Activated naive CD4-positive, alpha-beta T cell treated with anti-CD3 and anti-CD28 coated beads, Interleukin-2, amount 50 U/mL, for 72 hours (primary cell): ENCODE data around the gene DPP9. TPM values are rescaled to one million over a fixed set of nuclear protein-coding genes. Genes with fewer than 3 reads are reported as not detected.
"Not testable (repeated sequence)": the region's sequence is repeated elsewhere in the genome, so short reads cannot be mapped to it uniquely, and the experiment has no call there.

Source experiments
- ATAC-seq, 2 donors: fragments of 150-1000 bp; cut with Tn5 transposase; 2 replicates each; pipeline ENCODE4 v1.10.0; 2021; ENCODE audit warnings: mild to moderate bottlenecking in 2 of 2, moderate library complexity in 2 of 2
- DNase-seq, 2 donors: peaks; one replicate each; pipeline ENCODE4 v3.0.0; 2021 to 2022; ENCODE audit warnings: low spot score in 2 of 2
- H3K27ac Mint-ChIP-seq, 2 donors: one replicate each; pipeline ENCODE4 v1.8.0; 2022; ENCODE audit warnings: mild to moderate bottlenecking in 2 of 2, mixed read lengths in 2 of 2
- H3K36me3 Mint-ChIP-seq, 2 donors: one replicate each; pipeline ENCODE4 v1.8.0; 2022; ENCODE audit warnings: mixed read lengths in 2 of 2
- H3K9me3 Mint-ChIP-seq, 2 donors: one replicate each; pipeline ENCODE4 v1.8.0; 2022; ENCODE audit warnings: mixed read lengths in 2 of 2
- total RNA-seq, 2 donors: library from RNA; stranded (reverse); gene quantifications; one replicate each; pipeline ENCODE4 v1.2.3, GENCODE V29; 2022

The DPP9 gene
- total RNA-seq, 2 donors from 2014 or later = 55.2 to 59.0 TPM

DNA sequence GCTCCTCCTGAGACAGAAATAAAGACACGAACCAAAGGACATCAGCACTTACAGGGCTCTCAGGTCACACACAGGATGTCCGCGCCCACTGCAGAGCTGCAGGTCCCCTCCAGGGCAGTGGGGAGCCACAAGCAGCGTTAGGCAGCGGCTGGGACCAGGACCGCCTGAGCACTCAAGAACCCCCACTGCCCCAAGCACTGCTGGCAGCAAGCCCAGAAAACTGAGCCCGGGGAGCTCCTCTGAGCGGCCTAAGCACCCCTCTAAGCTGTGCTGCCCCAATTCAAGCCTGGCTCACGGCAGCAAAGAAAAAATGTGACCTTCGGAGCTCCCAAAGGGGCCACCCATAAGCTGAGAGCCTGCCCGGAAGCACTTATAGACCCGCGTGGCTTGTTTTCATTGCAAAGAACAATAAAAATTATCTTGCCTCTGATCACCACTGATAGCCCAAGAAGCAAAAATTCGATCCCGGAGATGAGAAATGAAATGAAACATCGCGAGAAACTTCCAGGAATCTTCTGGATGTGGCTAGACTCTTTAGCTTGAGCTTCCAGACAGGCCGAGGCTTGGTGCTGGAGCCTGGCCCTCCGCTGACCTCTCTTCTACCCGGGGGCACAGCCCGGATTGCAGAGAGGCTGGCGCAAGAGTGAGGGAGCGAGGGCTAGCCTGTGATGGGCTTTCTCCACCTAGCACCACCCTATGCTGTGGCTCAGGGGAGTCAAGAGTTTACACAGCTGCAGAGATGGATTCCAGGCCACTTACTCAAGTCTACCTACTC is 6.3 kb downstream of the DPP9 start:
- DNase-seq (no peak), ATAC-seq (no peak)
- H3K9me3 Mint-ChIP-seq = no peaks in the 10 kb centered on the region
- H3K27ac Mint-ChIP-seq = no peak overlapping the region
- peaks cover 4 to 5% of the 10 kb centered on the region in 2 donors for H3K36me3 Mint-ChIP-seq

DNA sequence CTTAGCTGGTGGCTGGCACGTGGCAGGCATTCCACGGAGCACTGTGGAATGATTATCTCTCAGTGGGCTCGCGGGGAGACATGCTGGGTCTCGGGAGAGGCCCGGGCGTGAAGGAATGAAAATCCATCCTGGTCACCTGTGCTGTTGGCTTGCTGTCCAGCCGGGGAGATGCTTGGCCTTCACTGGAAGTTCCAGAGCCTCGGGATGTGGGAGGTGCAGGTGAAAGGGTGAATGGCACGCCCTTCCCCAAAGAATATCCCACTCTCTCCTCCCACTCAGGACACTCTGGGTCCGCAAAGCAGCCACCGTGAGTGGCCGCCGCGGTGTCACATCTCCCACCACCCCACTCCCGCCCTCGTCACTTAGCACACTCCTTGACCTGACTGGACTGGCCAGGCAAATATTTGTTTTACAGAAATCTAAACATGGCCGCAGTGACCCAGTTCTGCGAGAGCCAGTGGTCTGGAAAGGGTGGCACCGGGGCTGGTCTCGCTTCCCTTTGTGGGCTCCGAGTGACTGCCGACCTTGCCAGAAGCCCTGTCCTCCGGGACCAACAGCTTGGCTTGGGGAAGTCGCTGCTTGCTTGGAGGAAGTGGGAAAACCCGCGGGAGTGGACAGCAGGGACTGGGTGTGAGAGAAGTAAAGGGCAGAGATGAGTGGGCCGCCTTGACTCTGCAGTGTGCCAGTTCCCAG is 8.0 kb downstream of the DPP9 start:
- H3K9me3 Mint-ChIP-seq = no peaks in the 10 kb centered on the region
- DNase-seq (no peak), ATAC-seq (no peak)
- no peak overlapping the region for H3K27ac Mint-ChIP-seq
- H3K36me3 Mint-ChIP-seq = peaks cover 5 to 10% of the 10 kb centered on the region in 2 donors

DNA sequence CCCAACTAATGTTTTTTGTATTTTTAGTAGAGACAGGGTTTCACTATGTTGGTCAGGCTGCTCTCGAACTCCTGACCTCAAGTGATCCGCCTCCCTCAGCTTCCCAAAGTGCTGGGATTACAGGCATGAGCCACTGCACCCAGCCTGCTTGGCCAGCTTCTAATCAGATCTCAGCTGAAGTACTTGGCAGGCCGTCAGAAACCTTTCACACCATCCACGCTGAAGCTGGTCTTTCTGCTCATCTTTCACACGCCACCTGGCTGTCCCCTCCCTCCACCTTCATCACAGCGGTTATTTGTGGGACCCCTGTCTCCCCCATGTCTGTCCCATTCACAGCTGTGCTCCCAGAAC is 8.5 kb downstream of the DPP9 start:
- not testable (repeated sequence) for ATAC-seq

DNA sequence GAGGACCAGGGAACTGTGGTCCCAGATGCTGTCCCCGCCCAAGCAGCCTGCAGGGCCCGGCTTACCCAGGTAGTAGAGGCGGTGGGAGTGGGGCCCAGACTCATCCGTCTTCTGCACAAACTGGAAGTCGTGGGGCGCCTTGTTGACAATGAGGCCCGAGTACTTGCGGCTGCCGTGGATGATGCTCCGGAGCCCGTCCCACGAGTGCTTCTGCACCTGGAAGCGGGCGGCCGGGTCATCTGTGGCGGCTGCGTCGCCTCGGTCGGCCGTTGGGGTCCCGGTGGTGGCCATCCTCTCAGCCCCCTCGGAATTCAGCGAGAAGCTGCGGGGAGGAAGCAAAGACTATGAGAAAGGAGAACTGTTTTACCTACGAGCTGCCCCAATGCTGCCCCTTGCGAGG is 9.6 kb downstream of the DPP9 start:
- Mint-ChIP-seq H3K9me3 (no peaks in the 10 kb centered on the region), H3K36me3 (peaks cover 5 to 10% of the 10 kb centered on the region in 2 donors), H3K27ac (no peak overlapping the region)
- ATAC-seq (no peak), DNase-seq (no peak)

More for the DNA sequence above, 8.5 kb downstream of the DPP9 start:
- not testable (repeated sequence) for H3K9me3 Mint-ChIP-seq, H3K27ac Mint-ChIP-seq, DNase-seq, H3K36me3 Mint-ChIP-seq

DNA sequence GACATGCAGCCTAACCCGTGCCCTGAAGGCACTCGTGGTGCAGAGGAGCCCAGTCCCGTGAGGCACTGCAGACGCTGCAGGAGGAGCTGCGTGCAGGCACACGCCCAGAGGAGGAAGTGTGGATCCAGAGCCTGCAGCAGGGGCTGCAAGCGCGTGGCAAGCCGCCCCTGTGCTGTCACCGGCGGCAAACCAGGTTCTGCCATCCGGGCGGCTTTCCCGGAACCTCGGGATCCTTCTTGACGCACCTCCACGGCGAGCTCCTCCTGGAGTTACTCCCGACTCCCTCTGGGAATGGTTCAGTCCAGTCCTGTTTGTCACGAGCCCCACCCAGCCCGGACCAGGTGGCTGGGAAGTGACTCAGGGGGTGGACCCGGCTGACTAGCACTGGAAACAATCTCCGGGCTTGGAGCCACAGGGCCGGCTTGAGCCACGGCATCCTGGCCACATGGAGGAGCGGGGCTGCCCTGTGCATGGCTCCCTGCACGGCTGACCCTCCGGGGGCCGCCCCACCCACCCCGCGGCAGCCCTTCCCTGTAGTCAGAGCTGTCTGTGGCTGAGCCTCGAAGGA is 10.2 kb downstream of the DPP9 start:
- peaks cover 5 to 10% of the 10 kb centered on the region in 2 donors for H3K36me3 Mint-ChIP-seq
- H3K27ac Mint-ChIP-seq = no peak overlapping the region
- ATAC-seq (no peak), DNase-seq (no peak)
- H3K9me3 Mint-ChIP-seq = no peaks in the 10 kb centered on the region

DNA sequence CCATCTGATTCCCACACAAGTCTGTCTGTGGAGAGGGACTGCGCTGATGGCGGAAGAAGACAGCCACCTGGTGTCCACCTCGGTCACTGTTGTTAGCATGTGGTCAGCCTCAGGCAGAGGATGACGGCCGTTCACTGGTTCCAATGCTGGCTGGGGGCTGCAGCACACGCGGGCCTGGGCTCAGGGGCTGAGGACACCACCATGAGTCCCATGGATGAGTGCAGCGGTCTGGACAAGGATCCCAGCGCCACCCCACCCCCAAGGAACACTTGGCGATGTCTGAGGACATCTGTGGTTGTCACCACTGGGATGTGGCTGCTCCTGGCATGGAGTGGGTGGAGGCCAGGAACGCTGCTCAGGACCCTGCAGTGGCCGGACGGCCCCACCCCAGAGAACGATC is 10.9 kb downstream of the DPP9 start:
- Mint-ChIP-seq H3K27ac (no peak overlapping the region), H3K36me3 (peaks cover 5 to 10% of the 10 kb centered on the region in 2 donors), H3K9me3 (no peaks in the 10 kb centered on the region)
- ATAC-seq (no peak), DNase-seq (no peak)

DNA sequence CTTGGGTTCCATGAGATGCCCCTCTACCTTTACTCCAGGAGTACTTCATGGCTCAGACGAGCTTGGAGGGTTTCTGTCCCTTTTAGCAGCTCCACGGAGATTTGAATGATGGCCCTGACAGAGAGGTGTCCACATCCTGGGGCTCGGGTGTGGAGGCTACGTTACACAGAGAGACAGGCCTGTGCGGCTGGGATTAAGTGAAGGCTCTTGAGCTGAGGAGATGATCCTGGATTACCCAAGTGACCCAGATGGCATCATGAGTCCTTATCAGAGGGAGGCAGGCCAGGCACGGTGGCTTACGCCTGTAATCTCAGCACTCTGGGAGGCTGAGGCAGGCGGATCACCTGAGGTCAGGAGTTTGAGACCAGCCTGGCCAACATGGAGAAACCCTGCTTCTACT is 12.4 kb downstream of the DPP9 start:
- no peaks in the 10 kb centered on the region for H3K9me3 Mint-ChIP-seq
- peaks cover 5 to 6% of the 10 kb centered on the region in 2 donors for H3K36me3 Mint-ChIP-seq
- no peak for ATAC-seq
- no peak for DNase-seq
- peak overlapping the region in 1 of 2 donors; percentile 79 for H3K27ac Mint-ChIP-seq

DNA sequence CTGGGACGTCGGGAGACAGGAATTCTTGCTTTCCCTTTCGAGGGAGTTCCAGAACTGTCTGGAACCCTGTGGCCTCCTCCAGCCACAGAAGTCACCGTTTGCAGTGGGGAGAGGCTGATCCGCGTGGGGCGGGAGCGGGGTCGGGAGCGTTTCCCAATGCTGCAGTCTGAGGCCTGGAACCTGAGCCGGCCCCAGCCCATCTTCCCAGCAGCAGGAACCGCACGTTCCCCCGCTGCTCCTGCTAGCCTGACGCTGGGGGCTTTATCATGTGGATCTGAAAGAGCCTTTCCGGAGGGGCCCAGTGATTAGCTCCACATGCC is 13.4 kb downstream of the DPP9 start:
- Mint-ChIP-seq H3K36me3 (peaks cover 5 to 6% of the 10 kb centered on the region in 2 donors), H3K27ac (no peak overlapping the region)

DNA sequence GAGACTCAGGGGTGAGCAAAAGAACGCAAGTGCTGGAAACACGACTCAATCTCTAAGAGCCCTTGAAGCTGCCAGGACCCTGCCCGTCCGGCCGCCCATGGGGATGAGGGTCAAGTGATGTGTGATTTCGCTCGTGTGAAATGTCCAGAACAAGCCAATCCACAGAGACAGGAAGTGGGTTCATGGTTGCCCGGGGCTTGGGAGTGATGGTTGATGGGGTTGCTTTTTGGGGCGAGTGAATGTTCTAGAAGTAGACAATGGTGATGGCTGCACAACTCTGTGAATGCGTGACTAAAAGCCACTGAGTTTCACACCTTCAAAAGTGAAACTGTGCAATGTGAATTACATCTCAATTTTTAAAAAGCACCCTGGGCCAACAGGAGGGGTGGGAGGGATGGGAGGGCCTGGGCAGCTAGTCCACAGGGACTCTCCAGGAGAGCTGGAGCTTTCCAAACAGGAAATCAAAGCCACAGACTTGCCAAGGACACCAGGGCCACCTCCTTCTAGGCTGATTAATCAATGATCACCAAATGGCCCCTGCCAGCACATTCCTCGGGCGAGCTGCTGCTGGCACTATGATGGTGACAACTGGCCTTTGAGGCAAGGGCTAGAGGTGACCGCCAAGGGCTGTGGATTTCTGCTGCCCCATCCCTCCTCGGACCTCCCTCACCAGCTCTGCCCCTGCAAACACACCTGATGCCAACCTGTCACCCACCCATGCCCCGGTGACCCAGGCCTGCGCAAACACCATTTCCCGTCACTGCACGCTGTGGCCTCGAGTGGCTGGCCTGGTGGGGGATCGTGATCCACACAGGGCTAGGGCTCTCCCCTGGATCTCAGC is 14.0 kb downstream of the DPP9 start:
- no peak for ATAC-seq

More for the DNA sequence above, 13.4 kb downstream of the DPP9 start:
- no peak for DNase-seq
- no peak for ATAC-seq
- H3K9me3 Mint-ChIP-seq = no peaks in the 10 kb centered on the region

DNA sequence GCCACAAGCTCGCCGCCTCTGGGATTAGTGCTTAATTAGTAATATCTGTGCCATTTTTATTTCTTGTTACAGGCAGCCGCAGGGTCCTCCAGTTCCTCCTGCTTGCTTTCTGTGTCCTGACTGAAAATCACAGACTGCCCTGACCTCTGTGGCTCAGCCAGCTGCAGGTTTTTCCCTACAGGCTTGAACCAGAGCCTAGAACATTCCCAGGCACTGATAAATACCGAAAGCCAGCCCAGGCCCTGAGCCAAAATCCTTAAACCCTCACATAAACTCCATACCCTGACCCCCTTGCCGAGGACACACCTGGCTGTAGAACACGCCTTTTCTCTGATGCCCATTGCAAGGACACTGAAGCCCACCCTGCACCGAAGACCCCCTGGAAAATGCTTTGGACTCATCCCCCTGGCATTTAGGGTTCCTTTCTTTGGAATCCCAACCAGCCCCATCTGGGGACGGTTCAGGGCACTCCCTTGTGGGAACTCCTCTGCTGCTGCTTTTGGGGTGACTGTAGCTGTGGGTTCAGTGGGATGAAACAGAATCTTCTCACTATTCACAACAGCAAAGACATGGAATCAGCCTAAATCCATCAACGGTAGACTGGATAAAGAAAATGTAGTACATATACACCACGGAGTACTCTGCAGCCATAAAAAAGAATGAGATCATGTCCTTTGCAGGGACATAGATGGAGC is 15.5 kb downstream of the DPP9 start:
- ATAC-seq (no peak), DNase-seq (no peak)
- peaks cover 0 to 6% of the 10 kb centered on the region in 2 donors for H3K36me3 Mint-ChIP-seq
- no peaks in the 10 kb centered on the region for H3K9me3 Mint-ChIP-seq
- H3K27ac Mint-ChIP-seq = peak overlapping the region; percentile 8 to 34

More for the DNA sequence above, 14.0 kb downstream of the DPP9 start:
- Mint-ChIP-seq H3K36me3 (peaks cover 5 to 6% of the 10 kb centered on the region in 2 donors), H3K9me3 (no peaks in the 10 kb centered on the region), H3K27ac (peak overlapping the region; percentile 8 to 94)
- DNase-seq = no peak

DNA sequence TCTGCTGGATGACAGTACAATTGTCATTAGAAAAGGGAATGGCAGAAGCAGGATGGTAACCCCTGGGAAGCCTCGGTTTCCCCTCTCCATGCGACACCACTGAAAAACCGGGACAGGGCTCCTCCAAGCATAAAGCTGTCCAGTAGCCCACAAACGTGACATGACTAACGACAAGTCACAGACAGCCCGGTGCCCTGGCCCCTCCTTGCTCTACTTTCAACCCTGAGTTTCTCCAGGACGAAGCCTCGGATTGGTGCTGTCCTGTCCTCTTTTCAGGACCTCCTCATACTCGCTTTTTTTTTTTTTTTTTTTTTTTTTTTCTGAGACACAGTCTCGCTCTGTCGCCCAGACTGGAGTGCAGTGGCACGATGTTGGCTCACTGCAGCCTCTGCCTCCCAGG is 16.3 kb downstream of the DPP9 start:
- H3K36me3 Mint-ChIP-seq = peaks cover 0 to 6% of the 10 kb centered on the region in 2 donors
- no peaks in the 10 kb centered on the region for H3K9me3 Mint-ChIP-seq
- ATAC-seq = no peak
- DNase-seq = no peak
- no peak overlapping the region for H3K27ac Mint-ChIP-seq

DNA sequence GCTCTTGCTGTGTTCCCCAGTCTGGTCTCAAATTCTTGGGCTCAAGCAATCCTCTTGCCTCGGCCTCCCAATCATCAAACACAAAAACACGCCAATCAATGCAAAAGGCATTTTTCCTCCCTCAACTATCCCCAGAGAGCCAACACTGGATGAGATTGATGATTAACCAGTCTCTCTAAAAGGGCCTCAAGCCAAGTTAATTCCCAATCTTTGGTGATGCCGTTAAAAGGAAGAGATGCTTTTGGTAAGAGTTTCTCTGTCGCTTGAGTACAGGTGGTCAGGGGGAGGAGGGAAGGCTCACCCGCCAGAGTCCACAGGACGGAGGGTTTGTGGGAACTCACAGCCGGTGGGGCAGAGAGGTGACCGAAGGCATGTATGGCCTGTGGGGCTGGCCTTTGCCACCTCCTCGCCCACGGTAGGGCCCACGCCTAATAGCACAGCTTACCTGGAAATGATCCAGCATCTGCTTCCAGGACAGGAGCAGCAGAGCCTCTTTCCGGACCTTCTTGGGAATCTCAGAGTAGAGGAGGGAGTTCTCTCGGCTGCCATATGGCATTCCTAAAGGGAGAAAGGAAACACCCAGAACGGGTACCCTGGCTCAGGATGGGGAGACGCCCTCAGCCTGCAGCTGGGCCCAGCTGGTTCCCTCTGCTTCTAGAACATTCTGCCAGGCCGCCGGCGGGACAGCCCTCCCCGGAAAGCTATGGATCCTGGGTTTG is 18.1 kb downstream of the DPP9 start:
- ATAC-seq = no peak

DNA sequence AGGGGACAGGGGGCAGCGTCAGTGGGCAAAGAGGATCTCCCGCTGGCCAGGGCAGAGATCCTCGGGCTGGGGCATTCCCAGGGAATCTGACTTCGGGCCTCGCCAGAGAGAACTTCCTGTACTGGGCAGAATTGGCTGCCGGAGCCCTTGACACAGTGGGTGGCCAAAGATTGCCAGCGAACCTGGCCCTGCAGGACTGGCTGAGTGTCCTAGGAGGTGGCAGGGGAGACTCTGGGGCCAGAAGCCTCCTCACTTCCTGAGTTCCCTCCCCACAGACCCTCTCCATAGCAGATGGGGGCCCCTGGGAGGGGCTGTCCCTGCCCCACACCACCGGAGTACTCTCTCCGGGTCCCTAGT is 19.3 kb downstream of the DPP9 start:
- ATAC-seq = no peak
- Mint-ChIP-seq H3K9me3 (no peaks in the 10 kb centered on the region), H3K36me3 (no peaks in the 10 kb centered on the region), H3K27ac (no peak overlapping the region)
- no peak for DNase-seq

More for the DNA sequence above, 18.1 kb downstream of the DPP9 start:
- peak overlapping the region; percentile 46 to 72 for H3K27ac Mint-ChIP-seq
- no peaks in the 10 kb centered on the region for H3K36me3 Mint-ChIP-seq
- no peaks in the 10 kb centered on the region for H3K9me3 Mint-ChIP-seq
- no peak for DNase-seq

DNA sequence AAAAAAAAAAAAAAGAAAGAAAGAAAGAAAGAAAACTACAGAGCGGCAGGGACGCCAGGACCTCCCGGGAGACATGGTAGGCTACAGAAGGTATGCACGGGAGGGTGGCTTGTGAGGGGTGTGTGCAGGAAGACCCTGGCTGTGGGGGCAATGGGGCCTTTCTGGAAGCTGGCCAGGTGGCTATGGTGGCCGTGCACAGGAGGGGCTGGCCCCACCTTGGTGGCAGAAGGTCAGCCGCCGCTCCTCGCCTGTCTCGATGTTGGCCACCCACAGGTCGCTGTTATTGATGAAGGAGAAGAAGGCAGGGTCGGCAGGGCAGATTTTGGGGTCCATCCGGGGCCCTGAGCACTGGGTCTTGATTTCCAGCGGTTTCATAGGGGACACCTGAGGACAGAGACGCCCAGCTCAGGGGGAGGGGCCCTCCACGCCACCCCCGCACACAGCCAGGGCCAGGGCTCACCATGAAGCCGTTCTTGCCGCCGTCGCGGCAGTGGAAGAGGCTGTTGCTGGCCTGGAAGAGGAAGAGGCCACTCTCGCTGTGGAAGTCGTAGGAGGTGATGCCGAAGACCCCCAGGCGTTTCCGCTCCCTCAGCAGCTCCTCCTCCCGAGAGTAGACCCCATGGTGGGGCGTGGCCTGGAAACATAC is 19.8 kb downstream of the DPP9 start:
- ATAC-seq (no peak), DNase-seq (no peak)
- Mint-ChIP-seq H3K27ac (no peak overlapping the region), H3K36me3 (no peaks in the 10 kb centered on the region), H3K9me3 (no peaks in the 10 kb centered on the region)

DNA sequence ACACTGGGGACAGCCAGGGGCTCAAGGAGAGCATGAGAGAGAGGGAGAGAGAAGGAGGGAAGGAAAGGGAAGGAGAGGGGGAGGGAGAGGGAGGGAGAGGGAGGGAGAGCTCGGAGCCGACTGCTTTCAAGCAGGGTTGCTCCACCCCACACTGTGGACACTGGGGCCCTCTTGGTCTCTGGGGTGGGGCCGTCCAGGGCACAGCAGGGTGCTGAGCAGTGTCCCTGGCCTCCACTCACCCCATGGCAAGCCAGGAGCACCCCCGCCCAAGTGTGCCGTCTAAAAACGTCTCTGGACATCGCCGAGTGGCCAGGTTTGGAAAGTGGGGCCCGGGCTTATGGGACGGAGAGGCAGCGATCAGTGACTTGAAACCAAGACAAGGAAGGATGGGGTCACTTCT is 20.9 kb downstream of the DPP9 start:
- ATAC-seq (no peak), DNase-seq (no peak)
- H3K9me3 Mint-ChIP-seq = no peaks in the 10 kb centered on the region
- peak overlapping the region in 1 of 2 donors; percentile 88 for H3K27ac Mint-ChIP-seq
- H3K36me3 Mint-ChIP-seq = no peaks in the 10 kb centered on the region
